ENCODE data around the gene MS4A18.

Gene MS4A18

DNA sequence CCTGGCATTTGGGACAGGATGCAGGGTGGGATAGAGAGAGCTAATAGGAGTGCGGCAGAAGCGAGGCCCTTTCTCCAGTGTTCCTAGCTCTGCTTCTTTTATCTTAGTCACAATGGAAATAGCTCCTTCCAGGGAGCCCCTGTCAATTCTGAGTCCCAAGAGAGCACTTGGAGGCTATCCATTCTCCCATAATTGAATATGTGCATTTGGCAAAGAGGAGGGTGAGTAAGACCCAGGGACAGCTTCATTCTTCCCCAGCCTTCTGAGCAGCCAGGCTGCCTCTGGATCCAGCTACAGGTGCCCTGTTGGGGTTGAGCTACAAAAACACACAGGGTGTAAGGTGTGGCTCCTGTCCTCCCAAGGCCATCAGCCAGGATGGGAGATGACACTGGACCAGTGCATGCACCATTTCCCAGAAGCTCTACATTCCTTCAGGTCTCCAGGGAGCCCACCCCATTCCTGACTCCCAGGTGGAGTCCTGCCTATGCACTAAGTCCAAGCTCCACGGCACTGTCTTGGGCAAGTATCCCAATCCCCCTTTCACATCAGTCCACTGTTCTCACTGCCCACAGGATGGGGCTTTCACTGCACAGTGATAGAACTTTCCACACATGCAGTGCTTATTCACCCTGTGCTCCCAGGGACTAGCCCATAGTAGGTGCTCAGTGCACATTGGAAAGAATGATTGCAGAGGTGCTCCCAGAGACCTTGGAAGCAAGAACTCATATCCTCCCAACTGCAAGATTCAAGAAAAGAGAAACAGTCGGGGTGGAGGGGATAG, 66.8 kb downstream of the MS4A18 start:
- no peak for DNase-seq

DNA sequence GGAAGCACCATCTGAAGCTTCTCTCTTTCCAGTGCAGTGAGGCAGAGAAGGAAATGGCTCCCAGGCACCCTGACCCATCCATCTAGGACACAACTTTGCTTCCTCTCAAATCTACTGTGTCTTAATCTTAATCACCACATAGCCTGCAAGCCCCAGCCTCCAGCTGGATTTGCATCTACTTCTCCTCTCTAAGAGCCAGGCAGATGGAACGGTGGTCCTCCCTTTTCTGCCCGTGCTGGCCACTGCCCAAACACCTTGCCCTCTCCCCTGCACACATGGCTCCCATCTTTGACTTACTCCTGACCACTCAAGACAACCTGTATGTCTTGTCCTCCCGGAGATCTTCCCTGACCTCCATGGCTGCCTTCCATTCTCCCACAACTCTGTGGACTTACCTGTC, 68.0 kb downstream of the MS4A18 start:
- DNase-seq = no peak
